Gastrocnemius medialis (tissue), 4 donors: ENCODE measurements around the gene MORF4L2.

ENCODE experiments used
- CTCF ChIP-seq, 5 experiments: fragments of 450-650 bp in 3 of 5; fragments of 200-600 bp in 2 of 5; sonication (generic) in 2 of 5; IDR thresholded peaks in 4 of 5; conservative IDR thresholded peaks in 1 of 5; 1 replicate in 4 of 5; 2 replicates in 1 of 5; pipeline ENCODE4 v1.5.1; 2016 to 2019; ENCODE audit warnings: antibody characterized with exemption in 5 of 5, mild to moderate bottlenecking in 3 of 5, moderate library complexity in 3 of 5
- POLR2A ChIP-seq, 2 donors: fragments of 450-650 bp; IDR thresholded peaks; one replicate each; pipeline ENCODE4 v1.6.1; 2017; ENCODE audit warnings: antibody characterized with exemption in 2 of 2, mild to moderate bottlenecking in 2 of 2, moderate library complexity in 2 of 2

- no peak for TF ChIP-seq POLR2A (IDR thresholded peaks at IDR 0.05)
- TF ChIP-seq CTCF (IDR thresholded peaks at IDR 0.05 in 4 of 5, conservative IDR thresholded peaks at IDR 0.05 in 1 of 5): no peak
These were observed 20.0 kb downstream of the MORF4L2 start for GRCh38 chrX:103666202-103667107.
